B cell (primary cell): Measurements from ENCODE around the gene RAB11B. TPM values are rescaled to one million over a fixed set of nuclear protein-coding genes. Genes with fewer than 3 reads are reported as not detected.
"Not testable (repeated sequence)": the region's sequence is repeated elsewhere in the genome, so short reads cannot be mapped to it uniquely, and the experiment has no call there.

Experiments
- ATAC-seq: fragments of 200-7000 bp; cut with Tn5 transposase; one replicate; pipeline ENCODE4 v1.10.0; 2021; ENCODE audit warnings: low read depth, mild to moderate bottlenecking, moderate number of reproducible peaks, moderate library complexity
- CTCF ChIA-PET: fragments of 350-600 bp; sonication (Branson Sonifier 250); formaldehyde crosslinking; loops from one replicate; lab custom pipeline; 2021; ENCODE audit warnings: antibody characterized with exemption, inconsistent platforms; lab: Charles Lee
- POLR2A ChIA-PET: fragments of 350-600 bp; sonication (Branson Sonifier 250); formaldehyde crosslinking; loops from one replicate; lab custom pipeline; 2021; ENCODE audit warnings: antibody characterized with exemption; lab: Charles Lee
- DNase-seq: peaks from one replicate; pipeline ENCODE4 v3.0.0; 2013
- H2AFZ ChIP-seq: 2 replicates; pipeline ENCODE4 v1.6.1; 2012; ENCODE audit warnings: mild to moderate bottlenecking, low read depth, low read length; ENCODE audit not compliant: insufficient read depth, poor library complexity, severe bottlenecking
- H3K27ac ChIP-seq, 2 donors: 1 replicate in 1 of 2; 2 replicates in 1 of 2; pipeline ENCODE4 v1.5.1; 2012 to 2013; ENCODE audit warnings: low read length in 2 of 2, mild to moderate bottlenecking in 2 of 2, moderate library complexity in 1 of 2
- H3K27me3 ChIP-seq, 4 experiments: fragments of 200-600 bp in 1 of 4; sonication (generic) in 1 of 4; replicated peaks in 1 of 4; 1 replicate in 2 of 4; 2 replicates in 2 of 4; pipeline versions ENCODE4 v1.6.1 to v1.7.0; 2013 to 2016; ENCODE audit warnings: low read length in 3 of 4, mild to moderate bottlenecking in 2 of 4, mixed read lengths in 1 of 4, moderate library complexity in 1 of 4; ENCODE audit not compliant: insufficient read depth in 4 of 4, control insufficient read depth in 3 of 4; ENCODE audit errors: control extremely low read depth in 1 of 4
- H3K36me3 ChIP-seq, 2 experiments: replicated peaks in 1 of 2; 1 replicate in 1 of 2; 2 replicates in 1 of 2; pipeline versions ENCODE4 v1.6.1 to v1.7.1; 2013; ENCODE audit warnings: low read length in 1 of 2; ENCODE audit not compliant: insufficient read depth in 2 of 2, control insufficient read depth in 1 of 2; ENCODE audit errors: control extremely low read depth in 1 of 2, extremely low read depth in 1 of 2
- H3K4me1 ChIP-seq, 2 donors: fragments of 200-600 bp in 1 of 2; sonication (generic) in 1 of 2; 1 replicate in 1 of 2; 2 replicates in 1 of 2; pipeline versions ENCODE4 v1.5.1 to v1.6.1; 2013 to 2017; ENCODE audit warnings: low read length in 2 of 2; ENCODE audit not compliant: control insufficient read depth in 2 of 2, insufficient read depth in 2 of 2
- H3K4me2 ChIP-seq: replicated peaks from 2 replicates; pipeline ENCODE3; 2012; ENCODE audit warnings: mild to moderate bottlenecking, low read depth, low read length; ENCODE audit not compliant: poor library complexity, severe bottlenecking
- H3K4me3 ChIP-seq, 5 experiments: fragments of 200-600 bp in 1 of 5; sonication (generic) in 1 of 5; 1 replicate in 3 of 5; 2 replicates in 2 of 5; pipeline versions ENCODE4 v1.5.1 to v1.7.0; 2011 to 2016; ENCODE audit warnings: low read length in 4 of 5, mild to moderate bottlenecking in 4 of 5, low read depth in 2 of 5, control low read depth in 1 of 5, moderate library complexity in 1 of 5; ENCODE audit not compliant: insufficient read depth in 1 of 5; ENCODE audit errors: control extremely low read depth in 1 of 5, extremely low read depth in 1 of 5
- H3K79me2 ChIP-seq: fragments of 200-600 bp; sonication (generic); one replicate; pipeline ENCODE4 v1.6.0; 2016; ENCODE audit warnings: low read length; ENCODE audit not compliant: control insufficient read depth, insufficient read depth
- H3K9ac ChIP-seq: fragments of 200-600 bp; sonication (generic); 2 replicates; pipeline ENCODE4 v1.6.1; 2017; ENCODE audit warnings: mild to moderate bottlenecking, low read length, moderate library complexity
- H3K9me3 ChIP-seq, 3 donors: one replicate each; pipeline versions ENCODE4 v1.6.1 to v1.7.1; 2013; ENCODE audit warnings: low read length in 2 of 3; ENCODE audit not compliant: control insufficient read depth in 2 of 3, insufficient read depth in 1 of 3; ENCODE audit errors: control extremely low read depth in 1 of 3
- H4K20me1 ChIP-seq: 2 replicates; pipeline ENCODE4 v1.6.0; 2012; ENCODE audit warnings: mild to moderate bottlenecking, low read length; ENCODE audit not compliant: insufficient read depth, control insufficient read depth, poor library complexity, severe bottlenecking
- H3K27ac Mint-ChIP-seq: one replicate; pipeline ENCODE4 v1.8.0; 2021; ENCODE audit warnings: mixed read lengths
- H3K27me3 Mint-ChIP-seq: one replicate; pipeline ENCODE4 v1.8.0; 2021; ENCODE audit warnings: mixed read lengths
- H3K4me1 Mint-ChIP-seq: one replicate; pipeline ENCODE4 v1.8.0; 2021; ENCODE audit warnings: mixed read lengths
- H3K4me3 Mint-ChIP-seq: one replicate; pipeline ENCODE4 v1.8.0; 2021; ENCODE audit warnings: mixed read lengths
- H3K9me3 Mint-ChIP-seq: one replicate; pipeline ENCODE4 v1.8.0; 2022; ENCODE audit warnings: mixed read lengths; ENCODE audit not compliant: insufficient read depth
- WGBS: methylation state at CpG from one replicate; pipeline ENCODE4 v1.1.5; 2013; ENCODE audit warnings: missing lambda C conversion rate; ENCODE audit not compliant: insufficient coverage; 5-methylcytosine and 5-hydroxymethylcytosine counted together
- intact Hi-C: fragments of 100-400 bp; cut with micrococcal nuclease; formaldehyde crosslinking; loops from one replicate; pipeline ENCODE4 v1.10.0; 2022
- polyA plus RNA-seq: library from polyadenylated mRNA; depleted of rRNA; stranded (reverse); fragments of >200 nt; gene quantifications from 2 replicates; pipeline ENCODE4 v1.2.3, GENCODE V29; 2012
- total RNA-seq, 2 donors: library from RNA; stranded (reverse); fragments of 120-200 nt in 1 of 2; gene quantifications; 1 replicate in 1 of 2; 2 replicates in 1 of 2; pipeline versions ENCODE4 v1.2.3 to v1.2.4, GENCODE V29; 2013 to 2022

The RAB11B gene
- total and polyA plus RNA-seq, 2 donors (not counting 1 experiment from before 2014, with no cell fraction given), result 130 to 165 TPM

DNA sequence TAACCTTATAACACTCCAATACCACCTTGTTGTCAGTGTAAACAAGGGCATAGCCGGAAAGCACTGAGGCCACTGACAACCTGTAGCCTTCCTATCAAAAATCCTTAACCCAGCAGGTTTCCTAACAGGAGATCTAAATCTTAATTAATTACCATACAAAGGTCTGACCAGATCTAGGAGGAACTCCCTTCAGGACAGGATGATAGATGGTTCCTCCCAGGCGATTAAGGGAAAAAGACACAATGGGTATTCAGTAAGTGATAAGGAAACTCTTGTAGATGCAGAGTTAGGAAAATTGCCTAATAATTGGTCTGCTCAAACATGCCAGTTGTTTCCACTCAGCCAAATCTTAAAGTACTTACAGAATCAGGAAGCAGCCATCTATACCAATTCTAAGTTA is 5.1 kb upstream of the RAB11B start:
- H3K9ac ChIP-seq, H3K36me3 ChIP-seq, ATAC-seq, H2AFZ ChIP-seq, H3K9me3 Mint-ChIP-seq, H3K27me3 Mint-ChIP-seq, H3K4me1 Mint-ChIP-seq, POLR2A ChIA-PET, H3K27ac ChIP-seq, H3K4me1 ChIP-seq, H3K79me2 ChIP-seq, H3K9me3 ChIP-seq, intact Hi-C loops, H3K27ac Mint-ChIP-seq, H3K27me3 ChIP-seq, CTCF ChIA-PET, H4K20me1 ChIP-seq, H3K4me3 Mint-ChIP-seq, H3K4me2 ChIP-seq, DNase-seq, H3K4me3 ChIP-seq: not testable (repeated sequence)
- WGBS, result 80% methylated on average over 1 of the region's 2 CpGs

DNA sequence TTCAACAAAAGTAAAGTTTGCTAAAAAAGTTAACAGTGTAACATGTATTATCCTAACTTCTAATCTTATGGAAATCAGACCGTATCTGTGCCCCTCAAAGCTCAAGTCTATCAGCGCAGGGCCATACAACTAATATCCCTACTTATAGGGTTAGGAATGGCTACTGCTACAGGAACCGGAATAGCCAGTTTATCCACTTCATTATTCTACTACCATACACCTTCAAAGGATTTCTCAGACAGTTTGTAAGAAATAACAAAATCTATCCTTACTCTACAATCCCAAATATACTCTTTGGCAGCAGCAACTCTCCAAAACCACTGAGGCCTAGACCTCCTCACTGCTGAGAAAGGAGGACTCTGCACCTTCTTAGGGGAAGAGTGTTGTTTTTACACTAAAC is 4.6 kb upstream of the RAB11B start:
- H3K4me3 Mint-ChIP-seq, H3K27me3 Mint-ChIP-seq, H4K20me1 ChIP-seq, H3K9me3 Mint-ChIP-seq, H3K4me1 Mint-ChIP-seq, H3K9me3 ChIP-seq, H3K36me3 ChIP-seq, CTCF ChIA-PET, DNase-seq, H3K27ac Mint-ChIP-seq, H3K27me3 ChIP-seq, H3K4me2 ChIP-seq, H3K27ac ChIP-seq, intact Hi-C loops, H3K4me3 ChIP-seq, POLR2A ChIA-PET, H3K9ac ChIP-seq, H3K4me1 ChIP-seq, H2AFZ ChIP-seq, H3K79me2 ChIP-seq, ATAC-seq: not testable (repeated sequence)
- 90% methylated on average over 2 of the region's 3 CpGs for WGBS

DNA sequence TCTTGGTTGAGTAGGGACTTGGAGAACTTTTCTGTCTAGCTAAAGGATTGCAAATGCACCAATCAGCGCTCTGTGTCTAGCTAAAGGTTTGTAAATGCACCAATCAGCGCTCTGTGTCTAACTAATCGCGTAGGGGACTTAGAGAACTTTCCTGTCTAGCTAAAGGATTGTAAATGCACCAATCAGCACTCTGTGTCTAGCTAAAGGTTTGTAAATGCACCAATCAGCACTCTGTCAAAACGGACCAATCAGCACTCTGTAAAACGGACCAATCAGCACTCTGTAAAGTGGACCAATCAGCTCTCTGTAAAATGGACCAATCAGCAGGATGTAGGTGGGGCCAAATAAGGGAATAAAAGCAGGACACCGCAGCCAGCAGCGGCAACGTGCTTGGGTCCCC is 3.7 kb upstream of the RAB11B start:
- H3K9me3 ChIP-seq, H3K27ac ChIP-seq, CTCF ChIA-PET, H3K36me3 ChIP-seq, H3K9me3 Mint-ChIP-seq, H3K27ac Mint-ChIP-seq, H2AFZ ChIP-seq, H3K27me3 Mint-ChIP-seq, H3K4me3 Mint-ChIP-seq, ATAC-seq, H3K4me3 ChIP-seq, H3K4me2 ChIP-seq, H4K20me1 ChIP-seq, H3K27me3 ChIP-seq, H3K9ac ChIP-seq, DNase-seq, intact Hi-C loops: not testable (repeated sequence)
- Histone ChIP-seq H3K79me2 (peaks cover 11% of the 10 kb centered on the region), H3K4me1 (peaks cover 7 to 12% of the 10 kb centered on the region in 2 donors)
- H3K4me1 Mint-ChIP-seq, result peaks cover 14% of the 10 kb centered on the region
- WGBS, result 95% methylated on average over 7 of the region's 9 CpGs
- POLR2A ChIA-PET, result interaction anchor here (0.6 kb wide), 1 partner anchor 60 kb away, joined by 6 read pairs; no protein-coding TSS in a partner anchor
